Measurements from ENCODE around the gene DCLRE1A. TPM values are rescaled to one million over a fixed set of nuclear protein-coding genes. Genes with fewer than 3 reads are reported as not detected.

The DCLRE1A gene
- total and polyA plus RNA-seq, 10 of the 15 experiments (the other 5 are each of a cell fraction or from before 2014, with no cell fraction given), result 4.8 to 29.8 (median 14.0) TPM

DNA sequence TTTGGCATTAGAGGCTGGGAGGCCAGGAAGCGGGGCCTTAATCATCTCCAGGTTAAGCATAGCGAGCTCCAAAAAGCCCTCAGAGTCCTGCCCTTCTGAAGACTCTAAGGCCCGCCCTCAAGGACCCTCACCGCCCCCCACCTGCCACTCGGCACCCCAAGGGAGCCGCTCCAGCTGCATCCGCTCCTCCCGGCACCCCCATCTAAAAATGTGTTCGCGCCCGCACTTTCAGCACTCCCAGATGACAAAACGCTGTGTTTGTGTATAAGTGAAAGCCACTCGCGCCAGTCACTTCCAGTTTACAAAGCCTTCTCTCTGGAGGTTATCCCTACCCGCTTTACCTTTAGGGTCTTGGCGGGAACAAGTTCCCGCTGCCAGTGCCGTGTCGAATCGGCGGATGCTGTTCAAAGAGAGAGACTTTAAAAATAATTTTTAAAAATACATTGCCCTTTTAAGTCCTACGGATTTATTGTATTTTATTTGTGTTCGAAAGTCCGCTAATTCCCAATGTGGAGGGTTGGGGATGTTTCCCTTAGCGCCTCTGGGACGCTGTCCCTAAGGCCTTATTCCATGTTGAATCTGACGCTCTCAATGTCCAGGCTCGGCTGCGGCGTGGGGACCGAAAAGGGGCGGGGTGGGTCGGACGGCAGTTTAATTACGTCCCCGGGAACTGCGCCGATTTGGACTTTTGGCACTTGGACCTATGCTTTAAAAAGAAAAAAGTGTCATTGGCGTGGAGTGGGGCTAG lies at the start of gene DCLRE1A, which contains the start of gene NHLRC2 (continued):
- TF ChIP-seq, protein P1, sequence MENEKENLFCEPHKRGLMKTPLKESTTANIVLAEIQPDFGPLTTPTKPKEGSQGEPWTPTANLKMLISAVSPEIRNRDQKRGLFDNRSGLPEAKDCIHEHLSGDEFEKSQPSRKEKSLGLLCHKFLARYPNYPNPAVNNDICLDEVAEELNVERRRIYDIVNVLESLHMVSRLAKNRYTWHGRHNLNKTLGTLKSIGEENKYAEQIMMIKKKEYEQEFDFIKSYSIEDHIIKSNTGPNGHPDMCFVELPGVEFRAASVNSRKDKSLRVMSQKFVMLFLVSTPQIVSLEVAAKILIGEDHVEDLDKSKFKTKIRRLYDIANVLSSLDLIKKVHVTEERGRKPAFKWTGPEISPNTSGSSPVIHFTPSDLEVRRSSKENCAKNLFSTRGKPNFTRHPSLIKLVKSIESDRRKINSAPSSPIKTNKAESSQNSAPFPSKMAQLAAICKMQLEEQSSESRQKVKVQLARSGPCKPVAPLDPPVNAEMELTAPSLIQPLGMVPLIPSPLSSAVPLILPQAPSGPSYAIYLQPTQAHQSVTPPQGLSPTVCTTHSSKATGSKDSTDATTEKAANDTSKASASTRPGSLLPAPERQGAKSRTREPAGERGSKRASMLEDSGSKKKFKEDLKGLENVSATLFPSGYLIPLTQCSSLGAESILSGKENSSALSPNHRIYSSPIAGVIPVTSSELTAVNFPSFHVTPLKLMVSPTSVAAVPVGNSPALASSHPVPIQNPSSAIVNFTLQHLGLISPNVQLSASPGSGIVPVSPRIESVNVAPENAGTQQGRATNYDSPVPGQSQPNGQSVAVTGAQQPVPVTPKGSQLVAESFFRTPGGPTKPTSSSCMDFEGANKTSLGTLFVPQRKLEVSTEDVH (IDR thresholded peaks at IDR 0.05; ENCODE audit: low read depth, partially characterized antibody), result peak; percentile 96
- no peak for TF ChIP-seq SUPT20H (IDR thresholded peaks at IDR 0.05; ENCODE audit: borderline replicate concordance, control insufficient read depth, low read depth, low read length)
- no peak for TF ChIP-seq EZH2 (IDR thresholded peaks at IDR 0.05; ENCODE audit: borderline replicate concordance, control insufficient read depth, low read depth, low read length)
- TF ChIP-seq IKZF2 (IDR thresholded peaks at IDR 0.05), result peak; percentile 78 to 79
- TF ChIP-seq, protein P2, sequence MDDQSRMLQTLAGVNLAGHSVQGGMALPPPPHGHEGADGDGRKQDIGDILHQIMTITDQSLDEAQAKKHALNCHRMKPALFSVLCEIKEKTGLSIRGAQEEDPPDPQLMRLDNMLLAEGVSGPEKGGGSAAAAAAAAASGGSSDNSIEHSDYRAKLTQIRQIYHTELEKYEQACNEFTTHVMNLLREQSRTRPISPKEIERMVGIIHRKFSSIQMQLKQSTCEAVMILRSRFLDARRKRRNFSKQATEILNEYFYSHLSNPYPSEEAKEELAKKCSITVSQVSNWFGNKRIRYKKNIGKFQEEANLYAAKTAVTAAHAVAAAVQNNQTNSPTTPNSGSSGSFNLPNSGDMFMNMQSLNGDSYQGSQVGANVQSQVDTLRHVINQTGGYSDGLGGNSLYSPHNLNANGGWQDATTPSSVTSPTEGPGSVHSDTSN (IDR thresholded peaks at IDR 0.05; ENCODE audit: insufficient replicate concordance, low read depth, low read length), result peak; percentile 78
- TF ChIP-seq RUNX3 (IDR thresholded peaks at IDR 0.05; ENCODE audit: low read length), result peak; percentile 60; the same call in 1 of the 2 replicates
- TF ChIP-seq NR2F1 (conservative IDR thresholded peaks at IDR 0.05), result no peak
- TF ChIP-seq SIN3A (IDR thresholded peaks at IDR 0.05; ENCODE audit: low read depth, low read length), result peak; percentile 7; the same call in 1 of the 2 replicates
- TF ChIP-seq ETV6 (conservative IDR thresholded peaks at IDR 0.05 in 1 of 2, IDR thresholded peaks at IDR 0.05 in 1 of 2; ENCODE audit: borderline replicate concordance in 1 of 2, low read depth in 1 of 2), result no peak; a peak in 1 of 4 replicates
- peak; percentile 36 to 48; a peak in 1 of 4 replicates for TF ChIP-seq BHLHE40 (IDR thresholded peaks at IDR 0.05; ENCODE audit: borderline replicate concordance in 1 of 2, low read depth in 2 of 2, low read length in 1 of 2)
- peak; percentile 97 for TF ChIP-seq RB1 (IDR thresholded peaks at IDR 0.05; ENCODE audit: borderline replicate concordance)
- TF ChIP-seq MEF2B (IDR thresholded peaks at IDR 0.05; ENCODE audit: partially characterized antibody, poor library complexity, severe bottlenecking), result peak; percentile 96
- peak; percentile 38; the same call in 1 of the 2 replicates for TF ChIP-seq FOXM1 (IDR thresholded peaks at IDR 0.05; ENCODE audit: low read depth, low read length)

All from GM12878 (cell line).